IMR-90 (cell line): ENCODE results near the gene ITGAX.

Experiments used
- BHLHE40 ChIP-seq: fragments of 150-350 bp; IDR thresholded peaks from 2 replicates; pipeline ENCODE4 v1.6.1; 2016; ENCODE audit warnings: mild to moderate bottlenecking, low read depth, low read length
- CTCF ChIP-seq: conservative IDR thresholded peaks from 2 replicates; pipeline ENCODE4 v1.5.1; 2012; ENCODE audit warnings: mild to moderate bottlenecking, low read depth, low read length, improper control_type of control experiment
- ELK1 ChIP-seq: fragments of 150-350 bp; IDR thresholded peaks from 2 replicates; pipeline ENCODE4 v1.6.1; 2016; ENCODE audit warnings: low read depth, mild to moderate bottlenecking, low read length, moderate library complexity, borderline replicate concordance
- POLR2A ChIP-seq: IDR thresholded peaks from 2 replicates; pipeline ENCODE4 v1.6.1; 2012; ENCODE audit warnings: mild to moderate bottlenecking, low read depth, low read length
- RAD21 ChIP-seq: IDR thresholded peaks from 2 replicates; pipeline ENCODE4 v1.6.1; 2012; ENCODE audit warnings: low read length, improper control_type of control experiment
- RCOR1 ChIP-seq: IDR thresholded peaks from 2 replicates; pipeline ENCODE4 v1.6.1; 2012; ENCODE audit warnings: mild to moderate bottlenecking, low read length, improper control_type of control experiment; ENCODE audit not compliant: insufficient replicate concordance
- RFX5 ChIP-seq: IDR thresholded peaks from 2 replicates; pipeline ENCODE4 v1.8.0; 2012; ENCODE audit warnings: low read depth, mild to moderate bottlenecking, low read length, moderate library complexity
- USF2 ChIP-seq: fragments of 150-350 bp; IDR thresholded peaks from 2 replicates; pipeline ENCODE4 v1.6.1; 2017; ENCODE audit warnings: mild to moderate bottlenecking, antibody characterized with exemption, low read length, low read depth

- no peak for TF ChIP-seq POLR2A
- TF ChIP-seq USF2, result no peak
- TF ChIP-seq CTCF, result no peak
- no peak for TF ChIP-seq ELK1
- TF ChIP-seq RCOR1, result no peak
- TF ChIP-seq RAD21, result no peak
- no peak for TF ChIP-seq RFX5
- no peak for TF ChIP-seq BHLHE40
Measured at GRCh38 chr16:31427441-31428278, 72.7 kb downstream of the ITGAX start.
